Activated T-cell treated with anti-CD3 and anti-CD28 coated beads, Interleukin-2, amount 50 U/mL, for 24 hours (primary cell): ENCODE results near the gene ZBTB38.

Experiments
- DNase-seq: peaks from one replicate; pipeline ENCODE4 v3.0.0-alpha.2; 2020
- H3K27ac Mint-ChIP-seq: 2 replicates; pipeline ENCODE4 v1.8.0; 2020; ENCODE audit warnings: mild to moderate bottlenecking, mixed read lengths
- H3K27me3 Mint-ChIP-seq: 2 replicates; pipeline ENCODE4 v1.8.0; 2020; ENCODE audit warnings: mixed read lengths
- H3K36me3 Mint-ChIP-seq: 2 replicates; pipeline ENCODE4 v1.8.0; 2020; ENCODE audit warnings: low read depth, mixed read lengths
- H3K4me1 Mint-ChIP-seq: 2 replicates; pipeline ENCODE4 v1.8.0; 2020; ENCODE audit warnings: low read depth, mixed read lengths
- H3K4me3 Mint-ChIP-seq: 2 replicates; pipeline ENCODE4 v1.8.0; 2020; ENCODE audit warnings: mild to moderate bottlenecking, moderate library complexity, mixed read lengths
- H3K9me3 Mint-ChIP-seq: 2 replicates; pipeline ENCODE4 v1.8.0; 2020; ENCODE audit warnings: mixed read lengths

Gene ZBTB38

GRCh38 chr3:141370065-141370533, 1.8 kb downstream of the ZBTB38 start:
- no peak for DNase-seq
- Mint-ChIP-seq H3K27ac (peak overlapping the region; percentile 71), H3K27me3 (no peaks in the 10 kb centered on the region), H3K9me3 (peaks cover 2% of the 10 kb centered on the region), H3K36me3 (no peaks in the 10 kb centered on the region), H3K4me1 (peaks cover 54% of the 10 kb centered on the region), H3K4me3 (no peak overlapping the region)

GRCh38 chr3:141371882-141372281, 3.6 kb downstream of the ZBTB38 start:
- H3K27me3 Mint-ChIP-seq: no peaks in the 10 kb centered on the region
- DNase-seq: no peak
- H3K4me1 Mint-ChIP-seq: peaks cover 63% of the 10 kb centered on the region
- peaks cover 2% of the 10 kb centered on the region for H3K9me3 Mint-ChIP-seq
- H3K36me3 Mint-ChIP-seq: no peaks in the 10 kb centered on the region
- H3K27ac Mint-ChIP-seq: peak overlapping the region; percentile 53
- H3K4me3 Mint-ChIP-seq: no peak overlapping the region

GRCh38 chr3:141372656-141373055, 4.4 kb downstream of the ZBTB38 start:
- Mint-ChIP-seq H3K9me3 (peaks cover 2% of the 10 kb centered on the region), H3K4me1 (peaks cover 59% of the 10 kb centered on the region)

GRCh38 chr3:141373232-141373631, 4.9 kb downstream of the ZBTB38 start:
- H3K9me3 Mint-ChIP-seq: peaks cover 2% of the 10 kb centered on the region
- no peaks in the 10 kb centered on the region for H3K36me3 Mint-ChIP-seq
- H3K27ac Mint-ChIP-seq: peak overlapping the region; percentile 76
- peaks cover 59% of the 10 kb centered on the region for H3K4me1 Mint-ChIP-seq
- no peak for DNase-seq
- no peaks in the 10 kb centered on the region for H3K27me3 Mint-ChIP-seq
- H3K4me3 Mint-ChIP-seq: no peak overlapping the region

More at GRCh38 chr3:141372656-141373055, 4.4 kb downstream of the ZBTB38 start:
- Mint-ChIP-seq H3K4me3 (no peak overlapping the region), H3K36me3 (no peaks in the 10 kb centered on the region), H3K27ac (peak overlapping the region; percentile 23), H3K27me3 (no peaks in the 10 kb centered on the region)
- no peak for DNase-seq

GRCh38 chr3:141373768-141374526, 5.6 kb downstream of the ZBTB38 start:
- H3K36me3 Mint-ChIP-seq: no peaks in the 10 kb centered on the region
- DNase-seq: no peak
- peaks cover 63% of the 10 kb centered on the region for H3K4me1 Mint-ChIP-seq
- peaks cover 2% of the 10 kb centered on the region for H3K9me3 Mint-ChIP-seq
- no peak overlapping the region for H3K4me3 Mint-ChIP-seq
- H3K27me3 Mint-ChIP-seq: no peaks in the 10 kb centered on the region
- peak overlapping the region; percentile 76 for H3K27ac Mint-ChIP-seq

- Mint-ChIP-seq H3K36me3 (no peaks in the 10 kb centered on the region), H3K9me3 (no peaks in the 10 kb centered on the region), H3K27me3 (no peaks in the 10 kb centered on the region), H3K4me3 (no peak overlapping the region), H3K4me1 (peaks cover 62% of the 10 kb centered on the region), H3K27ac (peak overlapping the region; percentile 57)
- DNase-seq: no peak
Measured at GRCh38 chr3:141375381-141376301, 7.3 kb downstream of the ZBTB38 start.

- Mint-ChIP-seq H3K27ac (no peak overlapping the region), H3K36me3 (no peaks in the 10 kb centered on the region), H3K4me1 (peaks cover 60% of the 10 kb centered on the region), H3K4me3 (no peak overlapping the region), H3K27me3 (no peaks in the 10 kb centered on the region), H3K9me3 (no peaks in the 10 kb centered on the region)
- DNase-seq: no peak
Measured at GRCh38 chr3:141377377-141377776, 9.1 kb downstream of the ZBTB38 start.

- DNase-seq: no peak
- no peaks in the 10 kb centered on the region for H3K9me3 Mint-ChIP-seq
- H3K27ac Mint-ChIP-seq: peak overlapping the region; percentile 90
- H3K4me3 Mint-ChIP-seq: no peak overlapping the region
- H3K4me1 Mint-ChIP-seq: peaks cover 49% of the 10 kb centered on the region
- H3K36me3 Mint-ChIP-seq: no peaks in the 10 kb centered on the region
- H3K27me3 Mint-ChIP-seq: no peaks in the 10 kb centered on the region
Measured at GRCh38 chr3:141378556-141378955, 10.3 kb downstream of the ZBTB38 start.

- Mint-ChIP-seq H3K4me3 (peak overlapping the region; percentile 18), H3K27me3 (no peaks in the 10 kb centered on the region), H3K36me3 (no peaks in the 10 kb centered on the region), H3K27ac (peak overlapping the region; percentile 90), H3K4me1 (peaks cover 45% of the 10 kb centered on the region), H3K9me3 (no peaks in the 10 kb centered on the region)
- DNase-seq: peak; percentile 60
Measured at GRCh38 chr3:141379250-141379966, 11.1 kb downstream of the ZBTB38 start.

GRCh38 chr3:141380279-141380678, 12.0 kb downstream of the ZBTB38 start:
- no peak overlapping the region for H3K4me3 Mint-ChIP-seq

GRCh38 chr3:141380987-141381386, 12.7 kb downstream of the ZBTB38 start:
- H3K4me1 Mint-ChIP-seq: peaks cover 33% of the 10 kb centered on the region
- H3K36me3 Mint-ChIP-seq: no peaks in the 10 kb centered on the region
- DNase-seq: no peak
- H3K9me3 Mint-ChIP-seq: no peaks in the 10 kb centered on the region
- no peaks in the 10 kb centered on the region for H3K27me3 Mint-ChIP-seq
- no peak overlapping the region for H3K27ac Mint-ChIP-seq
- H3K4me3 Mint-ChIP-seq: no peak overlapping the region

More at GRCh38 chr3:141380279-141380678, 12.0 kb downstream of the ZBTB38 start:
- Mint-ChIP-seq H3K4me1 (peaks cover 40% of the 10 kb centered on the region), H3K36me3 (no peaks in the 10 kb centered on the region), H3K27me3 (no peaks in the 10 kb centered on the region), H3K27ac (peak overlapping the region; percentile 90), H3K9me3 (no peaks in the 10 kb centered on the region)
- DNase-seq: no peak

GRCh38 chr3:141382571-141382970, 14.3 kb downstream of the ZBTB38 start:
- Mint-ChIP-seq H3K4me3 (no peak overlapping the region), H3K36me3 (no peaks in the 10 kb centered on the region), H3K9me3 (no peaks in the 10 kb centered on the region), H3K4me1 (peaks cover 22% of the 10 kb centered on the region), H3K27me3 (no peaks in the 10 kb centered on the region), H3K27ac (no peak overlapping the region)
- DNase-seq: no peak

- no peak overlapping the region for H3K27ac Mint-ChIP-seq
Measured at GRCh38 chr3:141383555-141384129, 15.3 kb downstream of the ZBTB38 start.

GRCh38 chr3:141384157-141384556, 15.9 kb downstream of the ZBTB38 start:
- no peak overlapping the region for H3K4me3 Mint-ChIP-seq
- H3K27me3 Mint-ChIP-seq: no peaks in the 10 kb centered on the region
- H3K9me3 Mint-ChIP-seq: no peaks in the 10 kb centered on the region
- peaks cover 23% of the 10 kb centered on the region for H3K4me1 Mint-ChIP-seq
- no peak overlapping the region for H3K27ac Mint-ChIP-seq
- DNase-seq: no peak
- no peaks in the 10 kb centered on the region for H3K36me3 Mint-ChIP-seq

More at GRCh38 chr3:141383555-141384129, 15.3 kb downstream of the ZBTB38 start:
- no peak for DNase-seq
- H3K36me3 Mint-ChIP-seq: no peaks in the 10 kb centered on the region
- no peaks in the 10 kb centered on the region for H3K27me3 Mint-ChIP-seq
- H3K4me1 Mint-ChIP-seq: peaks cover 23% of the 10 kb centered on the region
- no peaks in the 10 kb centered on the region for H3K9me3 Mint-ChIP-seq
- H3K4me3 Mint-ChIP-seq: no peak overlapping the region
